HG03159 (cell line): ENCODE data around the gene FANCD2OS.
"Not testable (repeated sequence)": the region's sequence is repeated elsewhere in the genome, so short reads cannot be mapped to it uniquely, and the experiment has no call there.

Experiments used
- ATAC-seq: cut with Tn5 transposase; IDR thresholded peaks from one replicate; pipeline ENCODE4 v1.9.1; 2021; ENCODE audit warnings: mild to moderate bottlenecking, moderate library complexity; ENCODE audit not compliant: unreplicated experiment

The FANCD2OS gene, protein sequence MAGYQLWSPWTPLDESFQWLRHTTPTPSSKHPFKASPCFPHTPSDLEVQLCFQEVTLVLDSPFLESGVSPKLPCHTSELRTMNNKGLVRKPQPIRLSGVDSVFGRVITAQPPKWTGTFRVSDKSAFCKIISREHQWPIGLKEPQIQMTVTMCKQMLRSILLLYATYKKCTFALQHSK

DNA sequence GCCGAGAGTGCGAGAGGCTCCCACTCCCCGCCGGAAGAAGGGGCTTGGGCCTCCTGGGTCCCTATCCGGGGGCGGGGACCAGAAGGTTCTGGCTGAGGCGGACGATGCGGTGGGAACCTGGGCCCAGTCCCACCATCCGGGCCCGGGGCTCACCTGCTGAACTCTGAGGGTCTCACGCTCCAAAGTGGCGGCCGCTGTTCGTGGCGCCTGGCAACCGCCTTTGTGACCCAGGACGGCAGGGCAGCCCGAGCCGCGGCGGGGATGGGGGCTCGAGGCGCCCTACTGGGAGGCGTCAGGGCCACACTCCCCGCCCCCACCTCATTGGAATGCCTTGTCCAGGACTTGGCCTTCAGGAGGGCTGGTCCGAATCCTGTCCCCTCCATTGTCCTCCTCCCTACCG is at the start of gene FANCD2OS:
Gene FANCD2OS (minus strand): TSS at position 165 of the 400 bp plus-strand sequence. CDS start 3,481 bp downstream, outside the sequence.
- no peak for ATAC-seq

DNA sequence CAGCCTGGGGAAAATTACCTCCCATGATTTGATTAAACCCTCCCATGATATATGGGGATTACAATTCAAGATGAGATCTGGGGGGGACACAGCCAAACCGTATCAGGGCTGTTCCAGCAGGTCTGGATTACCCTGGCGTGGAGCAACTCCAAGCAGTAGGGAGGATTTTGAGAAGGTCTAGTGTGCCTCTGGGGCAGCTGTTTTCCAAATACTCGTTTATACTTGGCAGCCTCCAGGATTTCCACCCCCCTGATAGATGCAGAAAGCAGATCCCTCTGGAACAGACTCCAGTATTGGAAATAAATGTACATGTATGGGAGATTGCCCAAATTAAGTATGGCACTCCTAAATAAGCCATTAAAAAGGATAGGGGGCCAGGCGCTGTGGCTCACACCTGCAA is 49.0 kb upstream of the FANCD2OS start:
- no peak for ATAC-seq

DNA sequence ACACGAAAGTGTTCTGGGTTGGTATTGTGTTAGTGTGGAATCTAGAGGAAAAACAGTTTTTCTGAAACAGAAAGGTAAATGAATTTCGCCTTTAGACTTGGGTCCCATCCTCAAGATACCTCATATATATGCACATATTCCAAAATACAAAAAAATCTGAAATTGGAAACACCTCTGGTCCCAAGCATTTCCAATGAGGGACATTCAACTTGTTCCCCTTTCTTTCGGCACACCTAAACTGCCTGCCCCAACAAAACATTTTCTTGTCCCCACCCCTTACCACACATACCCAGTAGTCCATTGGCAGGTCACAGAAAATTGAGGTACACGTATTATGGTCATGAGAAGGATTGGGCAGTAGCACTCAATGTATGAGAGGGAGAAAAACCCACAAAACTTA is 47.6 kb upstream of the FANCD2OS start:
- ATAC-seq, result no peak

DNA sequence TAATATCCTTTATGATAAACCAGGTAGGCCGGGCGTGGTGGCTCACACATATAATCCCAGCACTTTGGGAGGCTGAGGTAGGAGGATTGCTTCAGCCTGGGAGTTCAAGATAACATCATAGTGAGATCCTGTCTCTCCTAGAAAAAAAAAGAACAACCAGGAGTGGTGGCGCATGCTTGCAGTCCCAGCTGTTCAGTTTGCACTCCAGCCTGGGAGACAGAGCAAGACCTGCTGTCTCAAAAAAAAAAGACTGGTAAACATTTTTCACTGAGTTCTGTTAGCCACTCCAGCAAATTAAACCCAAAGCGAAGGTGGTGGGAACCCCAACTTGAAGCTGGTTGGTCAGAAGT is 47.0 kb upstream of the FANCD2OS start:
- no peak for ATAC-seq

DNA sequence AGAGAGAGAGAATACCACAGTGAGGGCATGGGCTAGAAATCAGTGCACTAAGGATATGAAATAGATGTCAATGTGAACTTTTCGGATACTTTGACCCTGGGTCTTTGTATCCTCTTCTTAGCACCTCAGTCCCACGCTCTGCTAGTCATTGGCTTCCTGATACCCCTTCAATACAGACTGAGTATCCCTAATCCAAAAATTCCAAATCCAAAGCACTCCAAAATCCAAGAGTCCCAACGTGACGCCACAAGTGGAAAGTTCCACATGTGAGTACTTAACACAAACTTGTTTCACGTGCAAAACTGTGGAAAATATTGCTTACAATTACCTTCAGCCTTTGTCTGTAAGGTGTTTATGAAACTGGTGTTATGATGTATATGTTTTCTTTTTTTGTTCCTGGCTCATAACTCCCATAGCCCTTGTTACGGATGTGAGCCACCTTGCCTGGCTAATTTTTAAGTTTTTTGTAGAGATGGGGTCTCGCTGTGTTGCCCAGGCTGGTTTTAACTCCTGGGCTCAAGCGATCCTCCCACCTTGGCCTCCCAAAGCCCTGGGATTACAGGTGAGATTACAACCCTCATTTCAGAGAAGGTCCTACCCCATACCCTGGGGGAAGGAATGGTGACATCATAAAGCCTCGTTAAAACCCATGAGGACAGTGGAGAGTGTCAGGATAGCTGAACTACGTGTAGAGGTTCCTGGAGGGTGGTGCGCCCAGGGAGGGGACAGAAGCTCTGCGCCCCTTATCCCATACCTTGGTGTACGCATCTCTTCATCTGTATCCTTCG is 46.5 kb upstream of the FANCD2OS start:
- ATAC-seq, result no peak

DNA sequence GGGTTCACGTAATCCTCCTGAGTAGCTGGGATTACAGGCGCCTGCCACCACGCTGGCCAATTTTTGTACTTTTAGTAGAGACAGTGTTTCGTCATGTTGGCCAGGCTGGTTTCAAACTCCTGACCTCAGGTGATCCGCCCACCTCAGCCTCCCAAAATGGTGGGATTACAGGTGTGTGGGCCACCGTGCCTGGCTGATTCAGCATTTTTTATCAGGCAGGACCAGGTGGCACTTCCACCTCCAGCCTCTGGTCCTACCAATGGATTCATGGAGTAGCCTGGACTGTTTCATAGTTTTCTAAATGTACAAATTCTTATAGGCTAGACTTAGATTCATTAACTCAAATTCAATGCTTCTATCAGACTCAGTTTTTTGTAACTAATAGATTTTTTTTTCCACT is 42.9 kb upstream of the FANCD2OS start:
- no peak for ATAC-seq

DNA sequence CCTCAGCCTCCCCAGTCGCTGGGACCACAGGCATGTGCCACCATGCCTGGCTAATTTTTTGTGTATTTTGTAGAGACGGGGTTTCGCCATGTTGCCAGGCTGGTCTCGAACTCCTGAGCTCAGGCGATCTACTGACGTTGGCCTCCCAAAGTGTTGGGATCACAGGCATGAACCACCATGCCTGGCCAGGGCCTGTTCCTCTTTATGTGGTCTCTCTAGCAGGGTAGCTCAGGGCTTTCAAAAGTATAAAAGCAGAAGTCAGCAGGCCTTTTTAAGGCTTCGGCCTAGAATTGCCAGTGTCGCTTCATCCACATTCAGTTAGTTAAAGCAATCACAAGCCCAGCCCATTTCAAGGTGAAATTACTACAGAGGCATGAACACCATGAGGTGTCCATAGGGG is 41.2 kb upstream of the FANCD2OS start:
- ATAC-seq, result no peak

DNA sequence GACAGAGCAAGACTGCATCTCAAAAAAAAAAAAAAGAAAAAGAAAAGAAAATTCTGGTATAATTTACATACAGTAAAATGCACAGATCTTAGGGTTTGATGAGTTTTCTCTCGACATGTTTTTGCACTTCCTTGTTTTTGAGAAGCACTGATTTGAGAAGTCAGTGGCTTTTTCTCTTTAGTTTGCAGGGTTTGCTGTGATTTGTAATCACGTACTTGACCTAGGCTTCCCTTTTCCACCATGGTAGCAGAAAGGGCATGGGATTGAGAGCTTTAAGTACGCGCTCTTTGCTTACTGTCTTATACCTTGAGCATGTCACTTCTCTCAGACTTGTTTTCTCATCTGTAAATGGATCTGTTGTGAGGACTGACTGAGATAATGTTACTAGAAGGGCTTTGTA is 37.6 kb upstream of the FANCD2OS start:
- ATAC-seq, result no peak

DNA sequence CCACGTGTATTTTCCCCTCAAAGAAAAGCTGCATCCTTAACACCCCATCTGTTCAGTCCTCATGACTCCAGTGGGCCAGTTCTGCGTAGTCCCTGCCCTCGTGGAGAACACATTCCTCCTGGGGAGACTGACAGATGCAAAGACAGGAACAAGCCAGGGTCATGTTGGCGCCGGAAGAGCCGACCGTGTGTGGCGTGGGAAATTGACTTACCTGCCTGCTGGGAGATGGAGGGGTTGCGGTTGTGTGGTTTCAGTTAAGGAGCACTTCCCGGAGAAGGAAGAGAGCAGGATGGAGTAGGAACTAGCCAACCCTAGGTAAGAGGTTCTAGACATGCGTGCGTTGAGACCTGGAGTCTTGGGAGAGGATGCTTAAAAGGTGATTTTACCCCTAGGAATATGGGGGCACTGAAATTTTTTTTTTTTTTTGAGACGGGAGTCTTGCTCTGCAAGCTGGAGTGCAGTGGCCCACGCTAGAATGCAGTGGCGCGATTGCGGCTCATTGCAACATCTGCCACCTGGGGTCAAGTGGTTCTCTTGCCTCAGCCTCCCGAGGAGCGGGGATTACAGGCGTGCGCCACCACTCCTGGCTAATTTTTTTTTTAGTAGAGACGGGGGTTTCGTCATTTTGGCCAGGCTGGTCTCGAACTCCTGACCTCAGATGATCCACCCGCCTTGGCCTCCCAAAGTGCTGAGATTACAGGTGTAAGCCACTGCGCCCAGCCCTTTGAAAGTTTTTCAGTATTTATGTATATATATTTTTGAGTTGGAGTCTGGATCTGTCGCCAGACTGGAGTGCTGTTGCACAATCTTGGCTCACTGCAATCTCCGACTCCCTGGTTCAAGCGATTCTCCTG is 34.9 kb upstream of the FANCD2OS start:
- no peak for ATAC-seq

DNA sequence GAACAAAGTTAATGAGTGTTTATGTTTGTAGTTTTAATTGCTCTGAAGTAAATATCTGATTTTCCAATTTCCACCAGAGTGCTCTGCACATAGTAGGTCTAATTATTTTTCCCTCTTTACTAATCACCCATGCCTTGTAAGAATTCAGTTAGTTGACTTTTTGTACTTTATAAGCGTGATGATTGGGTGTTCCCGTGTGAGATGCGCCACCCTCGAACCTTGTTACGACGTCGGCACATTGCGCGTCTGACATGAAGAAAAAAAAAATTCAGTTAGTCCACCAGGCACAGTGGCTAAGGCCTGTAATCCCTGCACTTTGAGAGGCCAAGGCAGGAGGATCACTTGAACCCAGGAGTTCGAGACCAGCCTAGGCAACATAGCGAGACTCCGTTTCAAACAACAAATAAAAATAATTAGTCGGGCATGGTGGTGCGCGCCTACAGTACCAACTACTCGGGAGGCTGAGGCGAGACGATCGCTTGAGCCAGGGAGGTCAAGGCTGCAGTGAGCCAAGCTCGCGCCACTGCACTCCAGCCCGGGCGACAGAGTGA is 33.0 kb upstream of the FANCD2OS start:
- ATAC-seq, result no peak

DNA sequence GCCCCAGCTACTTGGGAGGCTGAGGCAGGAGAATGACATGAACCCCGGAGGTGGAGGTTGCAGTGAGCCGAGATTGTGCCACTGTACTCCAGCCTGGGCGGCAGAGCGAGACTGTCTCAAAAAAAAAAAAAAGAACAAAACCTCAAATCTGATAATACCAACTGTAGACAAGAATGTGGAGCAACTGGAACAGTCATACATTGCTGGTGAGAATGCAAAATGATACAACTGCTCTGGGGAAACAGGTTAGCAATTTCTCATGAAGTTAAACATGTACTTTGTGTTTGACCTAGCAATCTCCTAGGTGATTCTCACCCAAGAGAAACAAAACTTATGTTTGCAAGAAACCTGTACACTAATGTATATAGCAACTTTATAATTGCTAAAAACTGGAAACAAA is 29.1 kb upstream of the FANCD2OS start:
- ATAC-seq, result no peak

DNA sequence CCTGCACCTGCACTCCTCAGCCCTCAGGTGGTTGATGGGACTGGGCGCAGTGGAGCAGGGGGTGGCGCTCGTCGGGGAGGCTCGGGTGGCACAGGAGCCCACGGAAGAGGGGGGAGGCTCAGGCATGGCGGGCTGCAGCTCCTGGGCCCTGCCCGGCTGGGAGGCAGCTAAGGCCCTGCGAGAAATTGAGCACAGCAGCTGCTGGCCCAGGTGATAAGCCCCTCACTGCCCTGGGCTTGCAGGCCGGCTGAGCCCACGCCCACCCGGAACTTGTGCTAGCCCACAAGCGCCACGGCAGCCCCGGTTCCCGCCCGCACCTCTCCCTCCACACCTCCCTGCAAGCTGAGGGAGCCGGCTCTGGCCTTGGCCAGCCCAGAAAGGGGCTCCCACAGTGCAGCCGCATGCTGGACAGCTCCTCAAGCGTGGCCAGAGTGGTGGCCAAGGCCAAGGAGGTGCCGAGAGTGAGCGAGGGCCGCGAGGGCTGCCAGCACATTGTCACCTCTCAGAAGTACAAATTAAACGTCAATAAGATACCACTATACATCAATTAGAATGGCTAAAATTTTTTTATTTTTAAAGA is 28.5 kb upstream of the FANCD2OS start:
- ATAC-seq, result no peak

DNA sequence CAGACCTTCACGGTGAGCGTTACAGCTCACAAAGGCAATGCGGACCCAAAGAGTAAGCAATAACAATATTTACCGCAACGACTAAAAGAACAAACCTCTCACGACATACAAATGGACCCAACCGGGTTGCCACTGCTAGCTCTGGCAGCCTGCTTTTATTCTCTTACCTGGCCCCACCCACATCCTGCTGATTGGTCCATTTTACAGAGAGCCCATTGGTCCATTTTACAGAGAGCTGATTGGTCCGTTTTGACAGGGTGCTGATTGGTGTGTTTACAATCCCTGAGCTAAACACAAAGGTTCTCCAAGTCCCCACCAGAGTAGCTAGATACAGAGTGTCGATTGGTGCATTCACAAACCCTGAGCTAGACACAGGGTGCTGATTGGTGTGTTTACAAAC is 27.8 kb upstream of the FANCD2OS start:
- ATAC-seq, result not testable (repeated sequence)

DNA sequence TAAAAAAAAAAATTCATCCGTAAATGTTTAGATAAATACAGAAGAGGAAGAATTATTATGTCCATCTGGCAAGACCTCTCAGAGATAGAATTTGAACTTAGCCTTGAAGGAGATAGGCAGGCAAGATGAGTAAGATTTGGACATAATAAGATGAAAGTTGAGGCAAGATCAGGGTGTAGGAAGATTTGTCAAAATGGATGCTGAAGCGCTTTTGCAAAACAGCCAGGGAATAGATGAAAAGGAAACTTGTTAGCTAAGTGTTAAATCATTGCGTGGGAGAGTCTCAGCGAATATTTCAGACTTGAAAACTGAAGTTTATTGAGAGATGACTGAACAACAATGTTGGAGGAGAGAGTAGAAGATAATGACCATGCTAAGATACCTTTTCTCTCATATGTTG is 14.7 kb upstream of the FANCD2OS start:
- ATAC-seq, result no peak

DNA sequence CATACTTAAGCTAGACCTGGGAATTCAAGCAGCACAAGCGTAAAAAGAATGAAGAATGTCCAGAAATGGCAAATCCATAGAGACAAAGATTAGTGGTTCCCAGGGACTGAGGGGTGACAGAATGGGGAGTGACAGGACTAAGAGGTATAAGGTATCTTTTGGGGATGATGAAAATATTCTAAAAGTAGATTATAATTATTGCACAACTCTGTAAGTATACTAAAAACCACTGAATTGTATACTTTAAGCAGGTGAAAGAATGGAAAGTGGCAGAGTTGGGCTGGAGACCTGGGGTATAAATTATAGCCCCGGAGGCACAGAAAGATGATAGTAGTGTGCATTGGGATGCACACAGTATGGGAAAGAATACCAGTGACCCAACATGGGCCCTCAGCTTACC is 13.0 kb upstream of the FANCD2OS start:
- ATAC-seq, result no peak

DNA sequence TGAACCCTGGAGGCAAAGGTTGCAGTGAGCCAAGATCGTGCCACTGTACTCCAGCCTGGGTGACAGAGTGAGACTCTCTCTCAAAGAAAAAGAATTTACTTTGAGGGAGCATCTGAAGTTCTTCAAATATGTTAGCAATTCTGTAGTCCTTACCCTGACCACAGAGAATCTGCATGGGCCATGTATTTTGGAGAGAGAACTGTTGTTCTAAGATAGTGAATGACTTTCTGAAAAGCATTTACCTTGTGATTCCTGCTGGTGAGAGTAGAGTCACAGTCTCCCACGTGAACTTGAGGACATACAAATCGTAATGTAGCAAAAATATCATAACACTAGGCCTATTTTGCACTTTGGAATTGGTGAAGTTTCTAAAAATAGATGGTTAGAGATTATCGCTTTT is 11.3 kb upstream of the FANCD2OS start:
- ATAC-seq, result no peak

DNA sequence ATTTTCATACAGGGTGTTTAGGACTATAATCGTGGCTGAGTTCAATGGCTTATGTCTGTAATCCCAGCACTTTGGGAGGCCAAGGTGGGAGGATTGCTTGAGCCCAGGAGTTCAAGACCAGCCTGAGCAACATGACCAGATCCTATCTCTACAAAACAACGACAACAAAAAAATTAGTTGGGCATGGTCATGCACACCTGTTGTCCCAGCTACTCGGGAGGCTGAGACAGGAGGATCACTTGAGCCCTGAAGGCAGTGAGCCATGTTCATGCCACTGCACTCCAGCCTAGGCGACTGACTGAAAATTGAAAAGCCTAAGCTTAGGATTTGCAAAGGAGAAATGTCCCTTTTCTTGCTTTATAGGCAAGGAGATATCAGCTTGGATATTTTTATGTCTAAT is 8.9 kb upstream of the FANCD2OS start:
- ATAC-seq, result no peak

DNA sequence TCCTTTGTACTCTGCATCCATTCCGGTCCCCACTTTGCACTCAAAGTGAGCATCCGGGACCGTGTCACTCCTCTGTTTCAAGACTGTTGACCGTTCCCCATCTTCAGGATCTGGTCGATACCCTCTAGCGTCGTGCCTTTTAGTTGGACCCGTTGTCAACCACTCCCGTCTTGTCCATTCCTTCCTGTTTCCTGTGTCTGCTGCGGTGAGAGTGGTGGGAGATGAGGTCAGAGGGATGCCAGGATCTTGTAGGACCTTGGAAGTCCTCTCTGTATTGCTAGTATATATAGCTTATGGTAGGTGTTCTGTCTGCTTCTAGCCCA is 8.0 kb upstream of the FANCD2OS start:
- peak; percentile 19 for ATAC-seq

DNA sequence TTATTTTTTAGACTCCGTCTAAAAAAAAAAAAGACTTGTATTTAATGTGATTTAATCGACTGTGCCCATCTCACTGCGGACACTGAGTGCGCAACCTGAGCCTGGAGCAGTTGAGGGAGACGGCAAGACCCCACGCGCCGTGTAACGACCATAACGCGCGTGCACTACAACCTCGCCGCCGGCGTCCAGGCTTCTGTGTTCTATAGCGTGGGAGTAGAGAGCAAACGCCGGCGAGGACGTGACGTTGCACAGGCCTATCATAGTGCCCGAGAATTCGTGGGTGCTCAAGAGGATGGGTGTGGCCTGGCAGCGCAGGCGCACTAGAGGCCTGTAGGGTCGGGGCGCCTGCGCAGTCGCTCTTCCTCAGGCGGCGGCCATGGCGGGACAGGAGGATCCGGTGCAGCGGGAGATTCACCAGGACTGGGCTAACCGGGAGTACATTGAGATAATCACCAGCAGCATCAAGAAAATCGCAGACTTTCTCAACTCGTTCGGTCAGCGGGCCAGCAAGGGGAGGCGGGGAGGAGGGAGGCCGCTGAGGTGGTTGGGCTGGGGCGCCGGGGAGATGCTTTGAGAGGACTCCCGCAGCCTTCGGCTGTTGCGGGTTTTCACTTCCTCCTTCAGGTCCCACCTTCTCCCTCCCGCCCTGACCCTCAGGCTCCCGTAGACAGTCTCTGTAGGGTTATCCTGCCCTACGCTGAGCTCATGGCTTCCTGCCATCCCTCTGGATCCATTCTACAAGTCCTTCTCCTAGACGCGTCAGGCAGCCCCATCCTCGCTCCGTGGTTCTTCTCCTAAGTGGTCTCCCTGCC is 7.5 kb upstream of the FANCD2OS start, which contains the start of gene BRK1:
Gene BRK1 (plus strand): TSS at position 350 of the 812 bp plus-strand sequence. CDS start 27 bp downstream, at position 377.
- ATAC-seq, result peak; percentile 97

DNA sequence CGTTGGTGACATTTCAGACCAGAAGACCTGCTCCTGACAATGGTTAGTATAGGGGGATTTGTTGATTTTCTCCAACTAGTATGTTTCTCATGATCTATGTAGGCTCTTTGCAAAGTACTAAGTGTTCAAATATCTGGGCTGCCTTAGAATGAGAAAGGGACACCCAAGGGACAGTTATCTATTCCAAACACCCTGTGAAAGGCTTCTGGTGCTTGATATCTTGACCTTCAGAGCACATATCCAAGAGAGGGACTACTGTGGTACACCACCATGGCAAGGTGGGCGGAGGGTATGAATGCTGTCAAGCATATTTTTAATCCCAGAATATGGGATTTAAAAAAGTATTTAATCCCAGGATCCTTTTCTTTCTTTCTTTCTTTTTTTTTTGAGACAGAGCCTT is 1.1 kb downstream of the FANCD2OS start:
- ATAC-seq, result no peak
